Hematopoietic multipotent progenitor cell treated with erythropoietin and hydrocortisone succinate and interleukin-3 and kit ligand, for 8 days (in vitro differentiated cells): ENCODE measurements around the gene MED13L.
A peak's percentile ranks its signal among the peaks of the same experiment; 100 is the strongest.

ENCODE experiments used
- DNase-seq: peaks from one replicate; pipeline ENCODE4 v3.0.0-alpha.2; 2015

MED13L gene

GRCh38 chr12:116210131-116210530 is 67.4 kb downstream of the MED13L start:
- DNase-seq: no peak

- DNase-seq: no peak
These were observed 68.0 kb downstream of the MED13L start for GRCh38 chr12:116209503-116209902.

- no peak for DNase-seq
These were observed 70.2 kb downstream of the MED13L start for GRCh38 chr12:116207274-116207673.

GRCh38 chr12:116206828-116207227 is 70.7 kb downstream of the MED13L start:
- no peak for DNase-seq

- DNase-seq: no peak
These were observed 72.7 kb downstream of the MED13L start for GRCh38 chr12:116204785-116205184.

GRCh38 chr12:116204169-116204568 is 73.3 kb downstream of the MED13L start:
- DNase-seq: no peak

GRCh38 chr12:116202940-116203339 is 74.6 kb downstream of the MED13L start:
- no peak for DNase-seq

- DNase-seq: no peak
These were observed 75.1 kb downstream of the MED13L start for GRCh38 chr12:116202433-116202832.

- no peak for DNase-seq
These were observed 75.6 kb downstream of the MED13L start for GRCh38 chr12:116201908-116202307.

GRCh38 chr12:116201359-116201758 is 76.1 kb downstream of the MED13L start:
- no peak for DNase-seq

- peak; percentile 77 for DNase-seq
These were observed 76.7 kb downstream of the MED13L start for GRCh38 chr12:116200812-116201211.

- no peak for DNase-seq
These were observed 78.3 kb downstream of the MED13L start for GRCh38 chr12:116199160-116199706.

GRCh38 chr12:116196752-116197718 is 80.5 kb downstream of the MED13L start:
- peak; percentile 100 for DNase-seq

- DNase-seq: peak; percentile 76
These were observed 81.3 kb downstream of the MED13L start for GRCh38 chr12:116196226-116196625.

GRCh38 chr12:116194935-116195431 is 82.5 kb downstream of the MED13L start:
- DNase-seq: peak; percentile 63

GRCh38 chr12:116189692-116190091 is 87.8 kb downstream of the MED13L start:
- DNase-seq: no peak

- no peak for DNase-seq
These were observed 88.9 kb downstream of the MED13L start for GRCh38 chr12:116188581-116188980.

GRCh38 chr12:116187151-116187511 is 90.4 kb downstream of the MED13L start:
- DNase-seq: no peak

GRCh38 chr12:116186482-116187150 is 90.9 kb downstream of the MED13L start:
- DNase-seq: no peak

- DNase-seq: no peak
These were observed 92.7 kb downstream of the MED13L start for GRCh38 chr12:116184763-116185162.

GRCh38 chr12:116183741-116184141 is 93.8 kb downstream of the MED13L start:
- DNase-seq: no peak

- DNase-seq: no peak
These were observed 95.0 kb downstream of the MED13L start for GRCh38 chr12:116182359-116183063.

- no peak for DNase-seq
These were observed 97.0 kb downstream of the MED13L start for GRCh38 chr12:116180448-116180847.
